ENCODE data around the gene MAGOH.

MAGOH gene

DNA sequence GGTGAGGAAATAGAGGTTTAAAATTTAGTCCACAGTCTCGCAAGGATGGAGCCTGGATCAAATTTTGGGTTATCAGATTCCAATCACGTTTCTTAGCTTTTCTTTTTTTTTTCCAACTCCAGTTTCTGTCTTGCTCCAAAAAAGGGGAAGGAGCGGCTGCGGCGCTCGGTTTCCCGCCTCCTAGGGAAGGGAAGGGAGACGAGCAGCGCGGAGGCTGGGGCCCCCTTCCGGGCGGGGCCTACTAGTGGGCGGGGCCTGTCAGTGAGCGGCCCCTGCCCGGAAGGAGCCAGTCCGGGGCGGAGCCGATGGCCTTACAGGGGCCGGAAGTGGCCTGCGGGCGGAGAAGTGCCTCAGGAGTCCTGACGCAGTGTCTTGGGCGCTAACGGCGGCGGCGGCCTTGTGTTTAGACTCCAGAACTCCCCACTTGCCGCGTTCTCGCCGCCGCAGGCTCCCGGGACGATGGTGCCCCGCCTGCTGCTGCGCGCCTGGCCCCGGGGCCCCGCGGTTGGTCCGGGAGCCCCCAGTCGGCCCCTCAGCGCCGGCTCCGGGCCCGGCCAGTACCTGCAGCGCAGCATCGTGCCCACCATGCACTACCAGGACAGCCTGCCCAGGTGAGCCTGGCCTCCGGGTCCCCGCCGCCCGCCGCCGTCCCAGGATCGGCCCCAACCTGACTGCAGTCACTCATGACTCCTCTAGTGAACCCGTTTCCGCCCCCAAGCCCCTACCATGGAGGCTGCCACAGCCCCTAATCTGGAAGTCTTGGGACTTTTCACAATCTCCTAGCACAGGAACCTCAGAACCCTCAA lies 41.6 kb downstream of the MAGOH start, which contains the start of gene CPT2:
CPT2 (plus strand) TSS at position 340 of the 806 bp plus-strand sequence; CDS start at position 460, 120 bp downstream.
- peak within 1 kb of the TSS; percentile 98 for H3K9ac ChIP-seq (ENCODE audit: low read depth, low read length, poor library complexity)
- no peak within 1 kb of the TSS for H2BK120ac ChIP-seq (ENCODE audit: low read depth, low read length)
- peaks cover 5 to 12% of the 10 kb centered on the region in 2 donors for H3K4me1 ChIP-seq (ENCODE audit: control insufficient read depth in 2 of 2, insufficient read depth in 1 of 2, low read depth in 1 of 2, low read length in 2 of 2)
- peak within 1 kb of the TSS; percentile 98 for H3K18ac ChIP-seq (ENCODE audit: low read length)
- peaks cover 4 to 12% of the 10 kb centered on the region in 2 donors for H3K36me3 ChIP-seq (replicated peaks in 1 of 2; ENCODE audit: control insufficient read depth in 2 of 2, insufficient read depth in 2 of 2, low read length in 2 of 2)
- H3K4me2 ChIP-seq (ENCODE audit: insufficient read depth, low read length, poor library complexity, severe bottlenecking), result peak within 1 kb of the TSS; percentile 88
- H3K4ac ChIP-seq (ENCODE audit: low read length), result no peak within 1 kb of the TSS
- WGBS, 2 donors (ENCODE audit: extremely low coverage in 2 of 2, insufficient read length in 2 of 2, insufficient replicate concordance in 1 of 2), result no CpG with 5 or more reads among the region's 57 CpGs
- peak within 1 kb of the TSS; percentile 84 for H3K14ac ChIP-seq (ENCODE audit: low read length)
- no peak within 1 kb of the TSS for H2BK12ac ChIP-seq (ENCODE audit: low read length)
- H3K9me3 ChIP-seq (replicated peaks in 1 of 2; ENCODE audit: control insufficient read depth in 2 of 2, insufficient read depth in 1 of 2, low read depth in 1 of 2, low read length in 2 of 2), result no peaks in the 10 kb centered on the region
- peak within 1 kb of the TSS; percentile 95 for H2AFZ ChIP-seq (ENCODE audit: low read length)
- H3K79me1 ChIP-seq (ENCODE audit: low read depth, low read length), result peaks cover 6% of the 10 kb centered on the region
- peak within 1 kb of the TSS; percentile 87 for H3K23ac ChIP-seq (ENCODE audit: low read depth, low read length, poor library complexity)
- H2AK5ac ChIP-seq (ENCODE audit: low read depth, low read length), result peak within 1 kb of the TSS; percentile 33
- H4K8ac ChIP-seq (ENCODE audit: low read depth, low read length), result no peak within 1 kb of the TSS
- H4K91ac ChIP-seq (ENCODE audit: low read depth, low read length, poor library complexity), result no peak within 1 kb of the TSS
- H3K4me3 ChIP-seq (ENCODE audit: low read length in 2 of 2), result peak within 1 kb of the TSS; percentile 88 to 97
- no peak within 1 kb of the TSS for H2BK15ac ChIP-seq (ENCODE audit: low read length)
- no peak within 1 kb of the TSS for H3K27ac ChIP-seq (replicated peaks; ENCODE audit: low read length)
- H3K27me3 ChIP-seq (ENCODE audit: control insufficient read depth in 3 of 3, insufficient read depth in 3 of 3, low read depth in 1 of 3, low read length in 3 of 3), result peaks cover 0 to 6% (median 0%) of the 10 kb centered on the region in 3 experiments
- DNase-seq (ENCODE audit: low spot score), result peak; percentile 80
- H2BK5ac ChIP-seq (ENCODE audit: low read length), result peak within 1 kb of the TSS; percentile 83

- no peak overlapping the region for H2BK15ac ChIP-seq (ENCODE audit: low read length)
- peaks cover 6% of the 10 kb centered on the region for H3K79me1 ChIP-seq (ENCODE audit: low read depth, low read length)
- no peak overlapping the region for H2BK120ac ChIP-seq (ENCODE audit: low read depth, low read length)
- no peaks in the 10 kb centered on the region for H3K9me3 ChIP-seq (replicated peaks in 1 of 2; ENCODE audit: control insufficient read depth in 2 of 2, insufficient read depth in 1 of 2, low read depth in 1 of 2, low read length in 2 of 2)
- H2AK5ac ChIP-seq (ENCODE audit: low read depth, low read length), result no peak overlapping the region
- H4K8ac ChIP-seq (ENCODE audit: low read depth, low read length), result no peak overlapping the region
- no peak overlapping the region for H3K27ac ChIP-seq (replicated peaks; ENCODE audit: low read length)
- peak overlapping the region; percentile 95 for H2AFZ ChIP-seq (ENCODE audit: low read length)
- H3K27me3 ChIP-seq (ENCODE audit: control insufficient read depth in 3 of 3, insufficient read depth in 3 of 3, low read depth in 1 of 3, low read length in 3 of 3), result peaks cover 0 to 6% (median 0%) of the 10 kb centered on the region in 3 experiments
- H3K4ac ChIP-seq (ENCODE audit: low read length), result no peak overlapping the region
- WGBS, 2 donors (ENCODE audit: extremely low coverage in 2 of 2, insufficient read length in 2 of 2, insufficient replicate concordance in 1 of 2), result no CpG with 5 or more reads among the region's 9 CpGs
- H3K4me3 ChIP-seq (ENCODE audit: low read length in 2 of 2), result peak overlapping the region in 1 of 2 donors; percentile 88
- peaks cover 4 to 6% of the 10 kb centered on the region in 2 donors for H3K36me3 ChIP-seq (replicated peaks in 1 of 2; ENCODE audit: control insufficient read depth in 2 of 2, insufficient read depth in 2 of 2, low read length in 2 of 2)
- peak overlapping the region; percentile 88 for H3K4me2 ChIP-seq (ENCODE audit: insufficient read depth, low read length, poor library complexity, severe bottlenecking)
- no peak overlapping the region for H3K9ac ChIP-seq (ENCODE audit: low read depth, low read length, poor library complexity)
- no peak overlapping the region for H3K14ac ChIP-seq (ENCODE audit: low read length)
- no peak overlapping the region for H3K23ac ChIP-seq (ENCODE audit: low read depth, low read length, poor library complexity)
- H2BK12ac ChIP-seq (ENCODE audit: low read length), result no peak overlapping the region
- peaks cover 5 to 12% of the 10 kb centered on the region in 2 donors for H3K4me1 ChIP-seq (ENCODE audit: control insufficient read depth in 2 of 2, insufficient read depth in 1 of 2, low read depth in 1 of 2, low read length in 2 of 2)
- no peak overlapping the region for H2BK5ac ChIP-seq (ENCODE audit: low read length)
- no peak overlapping the region for H4K91ac ChIP-seq (ENCODE audit: low read depth, low read length, poor library complexity)
- DNase-seq (ENCODE audit: low spot score), result no peak
- no peak overlapping the region for H3K18ac ChIP-seq (ENCODE audit: low read length)
Observed at GRCh38 chr1:53196017-53196484, 42.3 kb downstream of the MAGOH start.

- Histone ChIP-seq H2BK5ac (ENCODE audit: low read length) (no peak overlapping the region), H3K27me3 (ENCODE audit: control insufficient read depth in 3 of 3, insufficient read depth in 3 of 3, low read depth in 1 of 3, low read length in 3 of 3) (peaks cover 0 to 6% (median 0%) of the 10 kb centered on the region in 3 experiments), H2AK5ac (ENCODE audit: low read depth, low read length) (no peak overlapping the region), H3K79me1 (ENCODE audit: low read depth, low read length) (peaks cover 6% of the 10 kb centered on the region), H2BK120ac (ENCODE audit: low read depth, low read length) (no peak overlapping the region), H3K9ac (ENCODE audit: low read depth, low read length, poor library complexity) (no peak overlapping the region), H3K18ac (ENCODE audit: low read length) (no peak overlapping the region), H3K23ac (ENCODE audit: low read depth, low read length, poor library complexity) (no peak overlapping the region), H4K91ac (ENCODE audit: low read depth, low read length, poor library complexity) (no peak overlapping the region), H3K9me3 (replicated peaks in 1 of 2; ENCODE audit: control insufficient read depth in 2 of 2, insufficient read depth in 1 of 2, low read depth in 1 of 2, low read length in 2 of 2) (no peaks in the 10 kb centered on the region), H3K4ac (ENCODE audit: low read length) (no peak overlapping the region), H3K36me3 (replicated peaks in 1 of 2; ENCODE audit: control insufficient read depth in 2 of 2, insufficient read depth in 2 of 2, low read length in 2 of 2) (peaks cover 0 to 3% of the 10 kb centered on the region in 2 donors), H3K4me3 (ENCODE audit: low read length in 2 of 2) (no peak overlapping the region), H3K4me1 (ENCODE audit: control insufficient read depth in 2 of 2, insufficient read depth in 1 of 2, low read depth in 1 of 2, low read length in 2 of 2) (peaks cover 5 to 12% of the 10 kb centered on the region in 2 donors), H2AFZ (ENCODE audit: low read length) (peak overlapping the region; percentile 95), H2BK12ac (ENCODE audit: low read length) (no peak overlapping the region), H3K14ac (ENCODE audit: low read length) (no peak overlapping the region), H3K27ac (replicated peaks; ENCODE audit: low read length) (no peak overlapping the region), H4K8ac (ENCODE audit: low read depth, low read length) (no peak overlapping the region), H2BK15ac (ENCODE audit: low read length) (no peak overlapping the region), H3K4me2 (ENCODE audit: insufficient read depth, low read length, poor library complexity, severe bottlenecking) (no peak overlapping the region)
- DNase-seq (ENCODE audit: low spot score), result no peak
- WGBS, 2 donors (ENCODE audit: extremely low coverage in 2 of 2, insufficient read length in 2 of 2, insufficient replicate concordance in 1 of 2), result no CpG with 5 or more reads among the region's 11 CpGs
Observed at GRCh38 chr1:53195246-53196016, 42.9 kb downstream of the MAGOH start.

DNA sequence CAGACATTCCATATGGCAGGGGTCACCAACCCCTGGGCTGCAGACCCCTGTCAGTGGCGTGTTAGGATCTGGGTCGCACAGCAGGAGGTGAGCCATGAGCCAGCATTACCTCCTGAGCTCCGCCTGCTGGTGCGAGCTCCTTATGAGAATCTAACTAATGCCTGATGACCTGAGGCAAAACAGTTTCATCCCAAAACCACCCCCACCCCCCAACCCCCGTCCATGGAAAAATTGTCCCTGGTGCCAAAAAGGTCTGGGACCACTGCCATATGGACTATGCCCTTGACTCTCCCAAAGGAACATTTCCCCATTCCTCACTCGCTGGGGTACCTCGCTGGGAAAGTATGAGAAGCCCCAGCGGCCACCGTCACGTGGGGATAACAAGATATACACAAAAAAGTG lies 48.1 kb downstream of the MAGOH start:
- Histone ChIP-seq H2AFZ (ENCODE audit: low read length) (no peak overlapping the region), H3K4me1 (ENCODE audit: control insufficient read depth in 2 of 2, insufficient read depth in 1 of 2, low read depth in 1 of 2, low read length in 2 of 2) (no peaks in the 10 kb centered on the region), H3K27ac (replicated peaks; ENCODE audit: low read length) (no peak overlapping the region), H3K9me3 (replicated peaks in 1 of 2; ENCODE audit: control insufficient read depth in 2 of 2, insufficient read depth in 1 of 2, low read depth in 1 of 2, low read length in 2 of 2) (no peaks in the 10 kb centered on the region), H3K9ac (ENCODE audit: low read depth, low read length, poor library complexity) (no peak overlapping the region), H3K4me2 (ENCODE audit: insufficient read depth, low read length, poor library complexity, severe bottlenecking) (no peak overlapping the region), H3K27me3 (ENCODE audit: control insufficient read depth in 3 of 3, insufficient read depth in 3 of 3, low read depth in 1 of 3, low read length in 3 of 3) (peaks cover 0 to 32% (median 0%) of the 10 kb centered on the region in 3 experiments), H2AK5ac (ENCODE audit: low read depth, low read length) (no peak overlapping the region), H2BK120ac (ENCODE audit: low read depth, low read length) (no peak overlapping the region), H3K4me3 (ENCODE audit: low read length in 2 of 2) (no peak overlapping the region), H2BK5ac (ENCODE audit: low read length) (no peak overlapping the region), H3K4ac (ENCODE audit: low read length) (no peak overlapping the region), H2BK12ac (ENCODE audit: low read length) (no peak overlapping the region), H3K23ac (ENCODE audit: low read depth, low read length, poor library complexity) (no peak overlapping the region), H3K36me3 (replicated peaks in 1 of 2; ENCODE audit: control insufficient read depth in 2 of 2, insufficient read depth in 2 of 2, low read length in 2 of 2) (no peaks in the 10 kb centered on the region), H4K91ac (ENCODE audit: low read depth, low read length, poor library complexity) (no peak overlapping the region), H2BK15ac (ENCODE audit: low read length) (no peak overlapping the region), H3K14ac (ENCODE audit: low read length) (no peak overlapping the region), H3K18ac (ENCODE audit: low read length) (no peak overlapping the region), H3K79me1 (ENCODE audit: low read depth, low read length) (no peaks in the 10 kb centered on the region), H4K8ac (ENCODE audit: low read depth, low read length) (no peak overlapping the region)
- DNase-seq (ENCODE audit: low spot score), result no peak
- WGBS, 2 donors (ENCODE audit: extremely low coverage in 2 of 2, insufficient read length in 2 of 2, insufficient replicate concordance in 1 of 2), result no CpG with 5 or more reads among the region's 10 CpGs

Measured in neuronal stem cell (in vitro differentiated cells).